Hypothalamus (tissue), 51 donors: ENCODE measurements around the gene TGFB2.
"Not testable (repeated sequence)": the region's sequence is repeated elsewhere in the genome, so short reads cannot be mapped to it uniquely, and the experiment has no call there.

Source experiments
- DNase-seq, 51 donors: peaks; one replicate each; lab custom pipeline; 2025; lab: John Stamatoyannopoulos, UW

The TGFB2 gene

GRCh38 chr1:218344814-218345672 is at the start of gene TGFB2:
Gene TGFB2 (plus strand): TSS chr1:218345336. CDS start chr1:218346702, 1,366 bp downstream.
- DNase-seq = peak in 29 of 51 donors; percentile 19 to 70 (median 47)

GRCh38 chr1:218296162-218296561 is 49.0 kb upstream of the TGFB2 start:
- DNase-seq = no peak

GRCh38 chr1:218297461-218297860 is 47.7 kb upstream of the TGFB2 start:
- DNase-seq = no peak

- DNase-seq = no peak
These were observed 47.3 kb upstream of the TGFB2 start for GRCh38 chr1:218297867-218298266.

- no peak for DNase-seq
These were observed 46.7 kb upstream of the TGFB2 start for GRCh38 chr1:218298398-218298797.

- DNase-seq = peak in 1 of 51 donors; percentile 9
These were observed 45.7 kb upstream of the TGFB2 start for GRCh38 chr1:218299416-218299815.

GRCh38 chr1:218301217-218301616 is 43.9 kb upstream of the TGFB2 start:
- DNase-seq = no peak

GRCh38 chr1:218302155-218302554 is 43.0 kb upstream of the TGFB2 start:
- DNase-seq = no peak

GRCh38 chr1:218303176-218303879 is 41.8 kb upstream of the TGFB2 start:
- DNase-seq = no peak

GRCh38 chr1:218304281-218305039 is 40.7 kb upstream of the TGFB2 start:
- DNase-seq = peak in 8 of 51 donors; percentile 3 to 44 (median 5)

- DNase-seq = no peak
These were observed 39.6 kb upstream of the TGFB2 start for GRCh38 chr1:218305472-218306064.

- no peak for DNase-seq
These were observed 32.6 kb upstream of the TGFB2 start for GRCh38 chr1:218312509-218312908.

- DNase-seq = no peak
These were observed 30.8 kb upstream of the TGFB2 start for GRCh38 chr1:218314316-218314715.

- DNase-seq = no peak
These were observed 29.5 kb upstream of the TGFB2 start for GRCh38 chr1:218315638-218316037.

- no peak for DNase-seq
These were observed 28.1 kb upstream of the TGFB2 start for GRCh38 chr1:218317061-218317460.

GRCh38 chr1:218320182-218320581 is 25.0 kb upstream of the TGFB2 start:
- not testable (repeated sequence) for DNase-seq

GRCh38 chr1:218322762-218323161 is 22.4 kb upstream of the TGFB2 start:
- no peak for DNase-seq

GRCh38 chr1:218323568-218324225 is 21.4 kb upstream of the TGFB2 start:
- no peak for DNase-seq

GRCh38 chr1:218324226-218324580 is 20.9 kb upstream of the TGFB2 start:
- DNase-seq = no peak

- DNase-seq = no peak
These were observed 16.4 kb upstream of the TGFB2 start for GRCh38 chr1:218328769-218329168.
